Measurements from ENCODE around the gene C1RL. TPM values are rescaled to one million over a fixed set of nuclear protein-coding genes. Genes with fewer than 3 reads are reported as not detected.
A peak's percentile ranks its signal among the peaks of the same experiment; 100 is the strongest.

The C1RL gene
- total RNA-seq, 4 donors from 2014 or later = 39.6 to 261 (median 65.0) TPM

DNA sequence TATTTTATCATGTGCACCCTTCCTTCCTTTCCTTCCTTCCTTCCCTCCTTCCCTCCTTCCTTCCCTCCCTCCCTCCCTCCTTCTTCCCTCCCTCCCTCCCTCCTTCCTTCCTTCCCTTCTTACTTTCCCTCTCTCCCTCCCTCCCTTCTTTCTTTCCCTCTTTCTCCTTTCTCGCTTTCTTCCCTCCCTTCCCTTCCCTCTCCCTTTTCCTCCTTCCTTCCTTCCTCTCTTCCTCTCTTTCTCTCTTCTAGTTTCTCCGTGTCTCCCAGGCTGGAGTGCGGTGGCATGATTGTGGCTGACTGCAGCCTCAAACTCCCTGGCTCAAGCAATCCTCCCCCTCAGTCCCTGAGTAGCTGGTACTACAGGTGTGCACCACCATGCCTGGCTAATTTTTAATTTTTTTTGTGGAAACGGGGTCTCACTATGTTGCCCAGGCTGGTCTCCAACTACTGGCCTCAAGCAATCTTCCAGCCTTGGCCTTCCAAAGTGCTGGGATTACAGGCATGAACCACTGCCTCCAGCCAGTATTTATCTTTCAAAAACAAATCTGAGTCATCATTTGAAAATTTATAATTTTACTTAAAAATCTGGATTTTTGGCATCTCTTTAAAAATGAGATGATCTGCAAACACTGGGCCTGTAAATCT lies 7.8 kb downstream of the C1RL start:
- Histone ChIP-seq H3K9me3 (peaks cover 0 to 3% of the 10 kb centered on the region in 2 donors), H3K4me3 (no peak overlapping the region), H3K36me3 (no peaks in the 10 kb centered on the region), H3K4me1 (no peaks in the 10 kb centered on the region), H3K27me3 (no peaks in the 10 kb centered on the region), H3K27ac (peak overlapping the region in 3 of 4 donors; percentile 13 to 31 (median 23))
- in situ Hi-C loops (cut with MboI; ENCODE audit: low pct_ligation_motif_present in 1 of 4, low pct_unique_long_range_greater_than_20kb in 1 of 4, low sequenced_read_pairs in 3 of 4) = loop anchor here (10.0 to 25.0 kb wide), 3 partner anchors 156 to 189 kb away; partner anchors contain the start of genes C12orf57 (in 3 of the 4), RNU7-1 (in 3 of the 4), ATN1 (in 2 of the 4) and ENO2 (in 1 of the 4)
- TF ChIP-seq POLR2AphosphoS5 (IDR thresholded peaks at IDR 0.05) = no peak
- no peak for TF ChIP-seq EP300 (IDR thresholded peaks at IDR 0.05; ENCODE audit: low read depth)
- TF ChIP-seq, protein P1, sequence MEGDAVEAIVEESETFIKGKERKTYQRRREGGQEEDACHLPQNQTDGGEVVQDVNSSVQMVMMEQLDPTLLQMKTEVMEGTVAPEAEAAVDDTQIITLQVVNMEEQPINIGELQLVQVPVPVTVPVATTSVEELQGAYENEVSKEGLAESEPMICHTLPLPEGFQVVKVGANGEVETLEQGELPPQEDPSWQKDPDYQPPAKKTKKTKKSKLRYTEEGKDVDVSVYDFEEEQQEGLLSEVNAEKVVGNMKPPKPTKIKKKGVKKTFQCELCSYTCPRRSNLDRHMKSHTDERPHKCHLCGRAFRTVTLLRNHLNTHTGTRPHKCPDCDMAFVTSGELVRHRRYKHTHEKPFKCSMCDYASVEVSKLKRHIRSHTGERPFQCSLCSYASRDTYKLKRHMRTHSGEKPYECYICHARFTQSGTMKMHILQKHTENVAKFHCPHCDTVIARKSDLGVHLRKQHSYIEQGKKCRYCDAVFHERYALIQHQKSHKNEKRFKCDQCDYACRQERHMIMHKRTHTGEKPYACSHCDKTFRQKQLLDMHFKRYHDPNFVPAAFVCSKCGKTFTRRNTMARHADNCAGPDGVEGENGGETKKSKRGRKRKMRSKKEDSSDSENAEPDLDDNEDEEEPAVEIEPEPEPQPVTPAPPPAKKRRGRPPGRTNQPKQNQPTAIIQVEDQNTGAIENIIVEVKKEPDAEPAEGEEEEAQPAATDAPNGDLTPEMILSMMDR (IDR thresholded peaks at IDR 0.05) = no peak
- TF ChIP-seq POLR2A (IDR thresholded peaks at IDR 0.05) = no peak
- 84% methylated on average over 4 of the region's 4 CpGs; no CpG with 5 or more reads in 1 of the 2 donors for WGBS, 2 donors (ENCODE audit: low coverage in 1 of 2)
- no peak for DNase-seq
- intact Hi-C loops (cut with DNase I; ENCODE audit: low total_unique reads) = loop anchor here (10.0 kb wide), 1 partner anchor 136 kb away; no protein-coding TSS in a partner anchor

DNA sequence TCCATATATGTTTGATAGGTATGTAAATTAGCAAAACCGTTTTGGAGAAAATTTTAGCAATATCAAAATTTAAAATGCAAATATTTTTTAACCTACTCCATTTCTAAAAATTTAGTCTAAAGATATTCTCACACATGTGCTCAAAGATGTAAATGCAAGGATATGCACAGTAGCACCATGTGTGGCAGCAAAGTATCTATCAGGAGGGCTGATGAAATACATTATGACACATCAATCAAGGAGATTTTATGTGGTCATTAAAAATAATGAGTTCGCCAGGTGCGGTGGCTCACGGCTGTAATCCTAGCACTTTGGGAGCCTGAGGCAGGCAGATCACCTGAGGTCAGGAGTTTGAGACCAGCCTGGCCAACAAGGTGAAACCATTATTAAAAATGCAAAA lies 8.8 kb downstream of the C1RL start:
- intact Hi-C loops (cut with DNase I; ENCODE audit: low total_unique reads) (loop anchor here (10.0 kb wide), 1 partner anchor 135 kb away; no protein-coding TSS in a partner anchor), in situ Hi-C loops (cut with MboI; ENCODE audit: low pct_ligation_motif_present in 1 of 4, low pct_unique_long_range_greater_than_20kb in 1 of 4, low sequenced_read_pairs in 3 of 4) (loop anchor here (10.0 to 25.0 kb wide), 3 partner anchors 155 to 188 kb away; partner anchors contain the start of genes C12orf57 (in 3 of the 4), RNU7-1 (in 3 of the 4), ATN1 (in 2 of the 4) and ENO2 (in 1 of the 4))
- TF ChIP-seq, protein P1 (IDR thresholded peaks at IDR 0.05) = no peak
- TF ChIP-seq POLR2AphosphoS5 (IDR thresholded peaks at IDR 0.05) (no peak), POLR2A (IDR thresholded peaks at IDR 0.05) (no peak), EP300 (IDR thresholded peaks at IDR 0.05; ENCODE audit: low read depth) (no peak)
- no peaks in the 10 kb centered on the region for H3K9me3 ChIP-seq
- H3K4me1 ChIP-seq = no peaks in the 10 kb centered on the region
- no peak overlapping the region for H3K27ac ChIP-seq
- H3K36me3 ChIP-seq = no peaks in the 10 kb centered on the region
- no peaks in the 10 kb centered on the region for H3K27me3 ChIP-seq
- H3K4me3 ChIP-seq = no peak overlapping the region
- WGBS, 2 donors (ENCODE audit: low coverage in 1 of 2) = 86 to 95% methylated on average over 4 of the region's 4 CpGs
- no peak for DNase-seq

DNA sequence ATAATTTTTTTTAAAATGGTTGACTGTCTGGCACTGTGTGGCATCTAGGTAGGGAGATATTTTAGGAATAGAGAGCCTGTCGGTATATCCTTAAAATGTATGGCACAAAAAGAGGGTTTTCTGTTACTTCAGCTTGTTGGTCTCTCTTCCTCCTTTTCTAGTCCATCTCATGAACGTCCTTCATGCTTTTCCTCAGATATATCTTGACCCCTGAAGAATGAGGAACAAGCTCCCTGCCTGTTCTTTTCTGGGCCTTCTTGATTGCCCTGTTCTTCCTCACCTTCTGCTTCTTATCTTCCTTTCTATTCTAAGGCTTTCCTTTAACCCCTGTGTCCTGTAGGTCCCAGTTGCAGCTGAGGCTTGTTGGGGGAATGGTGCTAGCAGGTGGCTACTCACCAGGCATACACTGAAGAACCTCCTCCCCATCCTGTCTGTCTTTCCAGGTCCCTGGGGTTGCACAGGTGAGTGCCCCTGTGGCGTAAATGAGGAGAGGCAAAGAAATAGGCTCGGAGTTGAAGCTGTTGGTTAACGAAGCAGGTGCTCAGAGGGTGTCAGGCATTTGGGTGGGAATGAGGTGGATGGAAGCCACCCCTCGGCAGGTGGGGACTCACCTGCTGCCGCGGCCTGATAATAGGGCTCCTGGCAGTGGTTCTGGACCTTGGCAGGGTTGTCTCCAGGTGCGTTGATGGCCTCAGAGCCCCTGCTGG lies 9.6 kb downstream of the C1RL start:
- H3K4me1 ChIP-seq = no peaks in the 10 kb centered on the region
- no peak for DNase-seq
- in situ Hi-C loops (cut with MboI; ENCODE audit: low pct_ligation_motif_present in 1 of 4, low pct_unique_long_range_greater_than_20kb in 1 of 4, low sequenced_read_pairs in 3 of 4) (no loop called here), intact Hi-C loops (cut with DNase I; ENCODE audit: low total_unique reads) (no loop called here)
- no peaks in the 10 kb centered on the region for H3K9me3 ChIP-seq
- H3K27ac ChIP-seq = no peak overlapping the region
- WGBS, 2 donors (ENCODE audit: low coverage in 1 of 2) = 86 to 93% methylated on average over 3 to 9 of the region's 9 CpGs
- no peak overlapping the region for H3K4me3 ChIP-seq
- no peaks in the 10 kb centered on the region for H3K27me3 ChIP-seq
- no peak for TF ChIP-seq POLR2AphosphoS5 (IDR thresholded peaks at IDR 0.05)
- TF ChIP-seq, protein P1 (IDR thresholded peaks at IDR 0.05) = no peak
- TF ChIP-seq EP300 (IDR thresholded peaks at IDR 0.05; ENCODE audit: low read depth) = no peak
- no peak for TF ChIP-seq POLR2A (IDR thresholded peaks at IDR 0.05)
- H3K36me3 ChIP-seq = no peaks in the 10 kb centered on the region

DNA sequence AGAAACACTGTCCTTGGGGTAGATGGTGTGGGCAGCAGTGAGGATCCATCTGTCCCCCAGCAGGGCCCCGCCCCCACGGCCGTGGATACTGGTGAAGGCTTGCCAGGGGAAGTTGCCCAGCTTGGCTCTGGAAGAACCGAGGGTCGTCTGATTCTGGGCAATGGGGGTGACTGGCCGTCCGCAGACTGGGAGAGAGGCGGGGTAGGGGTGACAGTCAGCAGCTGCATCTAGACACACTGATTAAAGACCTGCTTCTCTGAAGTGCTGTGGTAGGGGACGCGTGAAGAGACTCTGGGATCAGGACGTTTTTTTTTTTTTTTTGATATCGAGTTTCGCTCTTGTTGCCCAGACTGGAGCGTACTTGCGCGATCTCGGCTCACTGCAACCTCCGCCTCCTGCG lies 12.0 kb downstream of the C1RL start:
- intact Hi-C loops (cut with DNase I; ENCODE audit: low total_unique reads) (no loop called here), in situ Hi-C loops (cut with MboI; ENCODE audit: low pct_ligation_motif_present in 1 of 4, low pct_unique_long_range_greater_than_20kb in 1 of 4, low sequenced_read_pairs in 3 of 4) (no loop called here)
- H3K4me1 ChIP-seq = peaks cover 0 to 18% (median 5%) of the 10 kb centered on the region in 4 donors
- H3K27ac ChIP-seq = no peak overlapping the region
- no peaks in the 10 kb centered on the region for H3K36me3 ChIP-seq
- H3K4me3 ChIP-seq = no peak overlapping the region
- no peaks in the 10 kb centered on the region for H3K27me3 ChIP-seq
- TF ChIP-seq POLR2A (IDR thresholded peaks at IDR 0.05) = no peak
- TF ChIP-seq, protein P1 (IDR thresholded peaks at IDR 0.05) = no peak
- no peak for TF ChIP-seq POLR2AphosphoS5 (IDR thresholded peaks at IDR 0.05)
- no peak for TF ChIP-seq EP300 (IDR thresholded peaks at IDR 0.05; ENCODE audit: low read depth)
- DNase-seq = no peak
- WGBS, 2 donors (ENCODE audit: low coverage in 1 of 2) = 91% methylated on average over 19 of the region's 19 CpGs; no CpG with 5 or more reads in 1 of the 2 donors
- no peaks in the 10 kb centered on the region for H3K9me3 ChIP-seq
